Astrocyte (in vitro differentiated cells and primary cell): ENCODE results near the gene CDV3.
"Not testable (repeated sequence)": the region's sequence is repeated elsewhere in the genome, so short reads cannot be mapped to it uniquely, and the experiment has no call there.

Experiments
- EZH2 ChIP-seq: IDR thresholded peaks from 2 replicates; pipeline ENCODE4 v1.6.1; 2012; ENCODE audit warnings: mild to moderate bottlenecking, low read length, inconsistent platforms; ENCODE audit not compliant: insufficient read depth
- TF ChIP-seq, protein P1 (sequence below): IDR thresholded peaks from 2 replicates; pipeline ENCODE4 v1.5.1; 2011; ENCODE audit warnings: low read depth, mild to moderate bottlenecking, inconsistent platforms, low read length, moderate library complexity; ENCODE audit not compliant: insufficient read depth

GRCh38 chr3:133523758-133524157, 49.7 kb upstream of the CDV3 start:
- TF ChIP-seq, protein P1, sequence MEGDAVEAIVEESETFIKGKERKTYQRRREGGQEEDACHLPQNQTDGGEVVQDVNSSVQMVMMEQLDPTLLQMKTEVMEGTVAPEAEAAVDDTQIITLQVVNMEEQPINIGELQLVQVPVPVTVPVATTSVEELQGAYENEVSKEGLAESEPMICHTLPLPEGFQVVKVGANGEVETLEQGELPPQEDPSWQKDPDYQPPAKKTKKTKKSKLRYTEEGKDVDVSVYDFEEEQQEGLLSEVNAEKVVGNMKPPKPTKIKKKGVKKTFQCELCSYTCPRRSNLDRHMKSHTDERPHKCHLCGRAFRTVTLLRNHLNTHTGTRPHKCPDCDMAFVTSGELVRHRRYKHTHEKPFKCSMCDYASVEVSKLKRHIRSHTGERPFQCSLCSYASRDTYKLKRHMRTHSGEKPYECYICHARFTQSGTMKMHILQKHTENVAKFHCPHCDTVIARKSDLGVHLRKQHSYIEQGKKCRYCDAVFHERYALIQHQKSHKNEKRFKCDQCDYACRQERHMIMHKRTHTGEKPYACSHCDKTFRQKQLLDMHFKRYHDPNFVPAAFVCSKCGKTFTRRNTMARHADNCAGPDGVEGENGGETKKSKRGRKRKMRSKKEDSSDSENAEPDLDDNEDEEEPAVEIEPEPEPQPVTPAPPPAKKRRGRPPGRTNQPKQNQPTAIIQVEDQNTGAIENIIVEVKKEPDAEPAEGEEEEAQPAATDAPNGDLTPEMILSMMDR: not testable (repeated sequence)
- TF ChIP-seq EZH2: not testable (repeated sequence)
